ENCODE results near the gene PGS1.

The PGS1 gene

GRCh38 chr17:78355701-78356100 is 22.7 kb upstream of the PGS1 start:
- peaks cover 33% of the 10 kb centered on the region for H3K36me3 Mint-ChIP-seq (ENCODE audit: low read depth)
- H3K27ac Mint-ChIP-seq, result peak overlapping the region; percentile 94
- peak overlapping the region; percentile 88 for H3K4me3 Mint-ChIP-seq
- DNase-seq, result no peak
- H3K4me1 Mint-ChIP-seq, result peaks cover 61% of the 10 kb centered on the region
- no peak for ATAC-seq
- H3K9me3 Mint-ChIP-seq, result no peaks in the 10 kb centered on the region
- H3K27me3 Mint-ChIP-seq, result no peaks in the 10 kb centered on the region

DNA sequence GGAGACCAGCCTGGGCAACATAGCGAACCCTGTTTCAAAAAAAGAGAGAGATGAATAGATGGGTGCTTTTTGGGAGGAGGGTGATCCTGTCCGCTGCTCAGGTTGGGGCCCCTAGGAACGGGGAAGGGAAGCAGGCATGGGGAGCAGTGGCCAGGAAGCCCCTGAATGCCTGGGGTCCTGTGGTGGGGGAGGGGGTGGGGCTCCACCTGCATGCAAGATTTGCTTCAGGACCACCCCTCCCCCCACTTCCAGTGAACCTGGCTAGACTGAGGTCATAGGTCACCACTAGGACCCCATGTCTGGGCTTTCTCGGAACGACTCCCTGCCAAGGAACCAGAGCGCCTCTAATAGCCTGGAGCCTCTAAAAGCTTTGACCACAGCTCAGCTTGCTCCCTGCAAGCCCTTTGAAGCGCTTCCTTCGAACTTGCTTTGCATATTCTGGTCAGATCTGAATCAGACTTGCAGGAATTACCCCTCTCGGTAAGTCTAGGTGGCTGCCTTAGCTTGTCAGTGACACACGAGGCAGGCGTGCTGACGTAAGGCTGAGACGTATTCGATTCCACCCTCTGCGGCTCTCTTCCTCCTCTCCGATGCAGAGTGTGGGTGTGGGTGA is 22.2 kb upstream of the PGS1 start:
- ATAC-seq (peak; percentile 71), DNase-seq (peak; percentile 87)
- Mint-ChIP-seq H3K9me3 (no peaks in the 10 kb centered on the region), H3K4me3 (peak overlapping the region; percentile 88), H3K4me1 (peaks cover 63% of the 10 kb centered on the region), H3K36me3 (ENCODE audit: low read depth) (peaks cover 33% of the 10 kb centered on the region), H3K27ac (peak overlapping the region; percentile 94), H3K27me3 (no peaks in the 10 kb centered on the region)

DNA sequence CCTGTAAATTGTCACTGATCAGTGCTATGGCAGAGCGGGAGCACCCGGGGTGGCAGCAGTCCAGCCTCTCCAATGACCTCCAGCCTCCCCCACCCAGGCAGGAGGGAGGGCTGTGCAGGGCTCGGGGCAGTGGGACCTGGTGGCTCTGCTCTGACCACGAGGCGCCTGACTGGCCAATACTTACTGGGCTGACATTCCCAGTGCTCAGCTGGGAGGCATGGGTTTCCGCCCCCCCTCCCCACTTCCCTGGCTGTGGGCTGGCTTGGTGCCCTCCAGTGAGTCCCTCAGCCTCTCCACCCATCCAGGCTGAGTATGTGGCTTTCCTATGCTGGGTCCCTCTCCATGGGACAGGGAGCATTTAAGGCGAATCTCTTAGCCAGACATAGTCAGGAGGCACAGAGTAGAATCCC is 21.3 kb upstream of the PGS1 start:
- peaks cover 57% of the 10 kb centered on the region for H3K4me1 Mint-ChIP-seq

DNA sequence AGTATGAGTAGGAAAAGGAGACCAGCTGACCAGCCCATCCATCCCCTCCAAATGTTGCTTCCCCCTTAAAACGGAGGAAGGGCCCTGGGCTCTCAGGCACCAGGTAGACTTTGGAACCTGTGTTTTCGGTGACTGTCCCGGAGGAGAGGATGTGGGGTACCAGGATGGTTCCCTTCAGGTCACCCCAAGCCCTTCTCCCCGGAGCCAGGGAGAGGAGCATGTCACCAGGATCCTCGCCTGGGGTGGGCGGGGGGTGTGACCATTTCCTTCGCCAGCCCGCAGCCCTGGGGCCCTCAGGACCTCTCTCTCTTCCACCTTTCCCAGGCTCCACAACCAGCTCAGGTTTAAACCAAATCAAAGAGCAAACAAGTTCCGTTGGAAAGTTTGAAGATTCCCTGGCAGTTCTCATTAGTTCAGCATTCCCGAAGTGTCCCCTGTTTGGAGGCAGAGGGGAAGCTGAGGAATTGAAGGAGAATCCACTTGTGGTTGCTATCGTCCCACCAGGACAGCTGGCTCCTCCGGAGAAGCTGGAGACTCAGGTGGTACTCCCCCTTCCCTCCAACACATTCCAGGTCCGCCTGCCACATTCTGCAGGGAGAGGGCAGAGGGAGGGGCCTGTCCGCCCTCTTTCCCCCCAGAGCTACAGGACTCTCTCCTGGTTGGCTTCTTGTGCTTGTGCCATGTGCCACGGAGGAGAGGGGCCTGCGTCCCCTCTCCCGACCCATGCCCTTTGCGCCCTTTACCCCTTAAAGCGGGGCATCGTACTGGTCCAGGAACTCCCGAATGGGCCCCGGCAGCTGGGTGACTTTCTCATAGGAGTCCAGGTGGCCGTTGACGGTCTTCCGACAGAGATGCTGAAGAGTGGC is 20.5 kb upstream of the PGS1 start:
- DNase-seq (no peak), ATAC-seq (no peak)
- Mint-ChIP-seq H3K4me3 (peak overlapping the region; percentile 88), H3K9me3 (no peaks in the 10 kb centered on the region), H3K27me3 (peaks cover 7% of the 10 kb centered on the region), H3K36me3 (ENCODE audit: low read depth) (peaks cover 33% of the 10 kb centered on the region), H3K4me1 (peaks cover 58% of the 10 kb centered on the region), H3K27ac (peak overlapping the region; percentile 91)

More for the DNA sequence above, 21.3 kb upstream of the PGS1 start:
- H3K36me3 Mint-ChIP-seq (ENCODE audit: low read depth), result peaks cover 33% of the 10 kb centered on the region
- H3K27ac Mint-ChIP-seq, result peak overlapping the region; percentile 91
- H3K9me3 Mint-ChIP-seq, result no peaks in the 10 kb centered on the region
- no peak for ATAC-seq
- peak; percentile 27 for DNase-seq
- peak overlapping the region; percentile 88 for H3K4me3 Mint-ChIP-seq
- no peaks in the 10 kb centered on the region for H3K27me3 Mint-ChIP-seq

DNA sequence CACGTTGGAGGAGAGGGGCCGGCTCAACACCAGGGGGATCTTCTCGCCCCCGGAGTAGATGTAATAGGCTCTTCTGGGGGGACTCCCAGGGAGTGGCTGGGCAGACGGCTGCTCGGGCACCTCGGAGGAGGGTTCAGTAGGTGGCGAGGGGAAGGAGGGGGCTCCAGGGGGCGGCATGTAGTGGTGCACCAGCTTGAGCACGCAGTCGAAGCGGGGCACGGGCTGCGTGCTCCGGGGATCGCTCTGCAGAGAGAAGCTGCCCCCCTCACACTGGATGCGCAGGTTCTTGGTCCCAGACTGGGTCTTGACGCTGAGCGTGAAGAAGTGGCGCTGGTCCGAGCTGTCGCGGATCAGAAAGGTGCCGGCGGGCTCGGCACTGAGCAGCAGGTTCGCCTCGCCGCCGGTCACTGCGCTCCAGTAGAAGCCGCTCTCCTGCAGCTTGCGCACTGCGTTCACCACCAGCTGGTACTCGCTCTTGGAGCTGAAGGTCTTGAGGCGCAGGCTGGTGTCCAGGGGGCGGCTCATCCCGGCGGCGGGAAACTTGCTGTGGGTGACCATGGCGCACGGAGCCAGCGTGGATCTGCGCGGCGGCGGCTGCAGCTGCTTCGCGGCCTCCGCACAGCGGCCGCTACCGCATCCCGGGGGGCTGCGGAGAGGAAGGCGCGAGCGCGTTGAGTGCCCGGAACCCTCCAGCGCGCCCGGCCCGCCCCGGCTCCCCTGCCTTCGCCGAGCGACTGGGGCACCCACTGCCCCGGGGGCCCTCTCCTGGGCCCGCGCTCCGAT is 19.7 kb upstream of the PGS1 start:
- Mint-ChIP-seq H3K36me3 (ENCODE audit: low read depth) (peaks cover 33% of the 10 kb centered on the region), H3K27me3 (peaks cover 11% of the 10 kb centered on the region), H3K4me3 (peak overlapping the region; percentile 88), H3K27ac (peak overlapping the region; percentile 91), H3K4me1 (peaks cover 53% of the 10 kb centered on the region), H3K9me3 (no peaks in the 10 kb centered on the region)
- no peak for ATAC-seq
- peak; percentile 41 for DNase-seq

DNA sequence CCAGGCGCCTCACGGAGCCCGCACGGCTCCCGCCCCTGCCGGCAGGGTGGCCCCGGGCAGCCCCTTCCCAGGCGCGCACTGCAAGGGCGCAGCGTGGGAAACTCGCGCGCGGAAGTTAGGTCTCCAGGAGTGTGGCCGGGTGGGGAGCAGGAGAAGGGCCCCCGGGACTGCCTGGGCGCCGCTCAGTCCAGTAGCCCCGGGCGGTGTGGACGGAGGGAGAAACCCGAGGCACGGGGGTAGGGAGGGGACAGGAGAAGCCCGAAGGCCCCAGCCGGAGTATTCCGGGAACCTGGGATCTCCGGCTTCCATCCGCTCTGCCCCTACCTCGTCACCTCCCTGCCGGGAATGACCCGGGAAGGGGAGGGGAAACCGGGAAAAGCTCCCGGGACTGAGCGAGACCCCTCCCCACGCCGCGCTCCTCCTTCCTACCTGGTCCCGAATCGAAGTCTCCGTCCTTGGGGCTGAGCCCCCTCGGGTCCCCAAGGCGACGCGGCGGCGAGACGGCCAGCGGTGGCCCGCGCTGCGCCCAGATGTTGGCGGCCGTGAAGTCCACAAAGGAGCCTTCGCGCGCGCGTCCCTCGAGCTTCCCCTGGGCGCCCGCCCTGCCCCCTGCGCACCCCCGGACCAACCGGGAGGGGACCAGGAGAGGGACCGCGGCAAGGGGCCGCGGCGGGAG is 19.0 kb upstream of the PGS1 start:
- Mint-ChIP-seq H3K27ac (peak overlapping the region; percentile 80), H3K36me3 (ENCODE audit: low read depth) (peaks cover 28% of the 10 kb centered on the region), H3K4me3 (peak overlapping the region; percentile 88), H3K9me3 (no peaks in the 10 kb centered on the region), H3K4me1 (peaks cover 50% of the 10 kb centered on the region), H3K27me3 (peaks cover 15% of the 10 kb centered on the region)
- peak; percentile 37 for DNase-seq
- no peak for ATAC-seq

GRCh38 chr17:78359997-78360370 is 18.5 kb upstream of the PGS1 start, which contains the start of gene SOCS3:
Gene SOCS3 (minus strand): TSS chr17:78360077. CDS start chr17:78359095, 982 bp downstream.
- DNase-seq (peak; percentile 96), ATAC-seq (peak; percentile 70)
- Mint-ChIP-seq H3K27me3 (peaks cover 18% of the 10 kb centered on the region), H3K4me3 (peak within 1 kb of the TSS; percentile 88), H3K4me1 (peaks cover 51% of the 10 kb centered on the region), H3K27ac (peak within 1 kb of the TSS; percentile 91), H3K9me3 (no peaks in the 10 kb centered on the region), H3K36me3 (ENCODE audit: low read depth) (peaks cover 28% of the 10 kb centered on the region)

GRCh38 chr17:78360371-78361224 is 17.9 kb upstream of the PGS1 start:
- Mint-ChIP-seq H3K9me3 (no peaks in the 10 kb centered on the region), H3K27me3 (peaks cover 18% of the 10 kb centered on the region), H3K36me3 (ENCODE audit: low read depth) (peaks cover 26% of the 10 kb centered on the region), H3K4me1 (peaks cover 49% of the 10 kb centered on the region), H3K27ac (peak overlapping the region; percentile 85), H3K4me3 (peak overlapping the region; percentile 69)
- DNase-seq (peak; percentile 97), ATAC-seq (peak; percentile 34)

GRCh38 chr17:78361225-78361701 is 17.2 kb upstream of the PGS1 start:
- no peak overlapping the region for H3K4me3 Mint-ChIP-seq
- H3K27me3 Mint-ChIP-seq, result peaks cover 21% of the 10 kb centered on the region

DNA sequence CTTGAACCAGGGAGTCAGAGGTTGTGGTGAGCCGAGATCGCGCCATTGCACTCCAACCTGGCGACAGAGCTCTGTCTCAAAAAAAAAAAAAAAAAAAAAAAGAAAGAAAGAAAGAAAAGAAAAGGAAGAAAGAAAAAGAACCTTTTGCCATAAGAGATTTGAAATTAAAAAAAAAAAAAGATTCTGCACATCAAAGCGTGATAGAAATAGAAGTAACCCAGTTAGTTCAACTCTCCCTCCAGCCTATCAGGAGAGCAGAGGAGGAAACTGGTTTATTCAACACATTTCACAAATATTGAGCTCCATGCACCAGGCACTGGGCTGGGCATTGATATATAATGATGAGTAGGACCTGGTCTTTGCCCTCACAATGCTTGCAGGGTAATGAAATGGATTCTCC is 16.2 kb upstream of the PGS1 start:
- no peak for ATAC-seq
- H3K4me1 Mint-ChIP-seq, result peaks cover 35% of the 10 kb centered on the region
- no peak overlapping the region for H3K4me3 Mint-ChIP-seq
- H3K27ac Mint-ChIP-seq, result no peak overlapping the region
- H3K9me3 Mint-ChIP-seq, result no peaks in the 10 kb centered on the region
- H3K27me3 Mint-ChIP-seq, result peaks cover 21% of the 10 kb centered on the region
- peaks cover 16% of the 10 kb centered on the region for H3K36me3 Mint-ChIP-seq (ENCODE audit: low read depth)
- DNase-seq, result no peak

More at GRCh38 chr17:78361225-78361701, 17.2 kb upstream of the PGS1 start:
- Mint-ChIP-seq H3K9me3 (no peaks in the 10 kb centered on the region), H3K27ac (no peak overlapping the region), H3K4me1 (peaks cover 42% of the 10 kb centered on the region), H3K36me3 (ENCODE audit: low read depth) (peaks cover 23% of the 10 kb centered on the region)
- ATAC-seq (no peak), DNase-seq (no peak)

DNA sequence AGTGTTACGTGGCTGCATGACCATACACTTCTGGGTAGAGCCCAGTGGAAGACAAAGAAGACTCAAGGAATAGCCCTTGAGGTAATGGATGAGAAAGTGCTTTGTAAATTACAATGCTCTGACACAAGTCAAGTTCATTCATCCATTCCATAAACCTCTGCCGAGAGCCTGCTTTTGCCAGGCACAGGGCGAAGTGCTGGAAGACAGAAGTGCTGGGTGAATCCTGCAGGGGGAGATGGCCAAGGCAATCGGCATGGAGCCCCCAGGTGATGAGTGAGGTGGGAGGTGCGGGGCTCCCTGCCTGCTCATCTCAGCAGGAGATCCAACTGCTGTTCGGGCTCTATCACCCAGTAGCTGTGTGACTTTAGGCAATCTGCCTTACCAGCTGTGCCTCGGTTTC is 15.8 kb upstream of the PGS1 start:
- Mint-ChIP-seq H3K4me1 (peaks cover 31% of the 10 kb centered on the region), H3K27ac (no peak overlapping the region), H3K9me3 (no peaks in the 10 kb centered on the region), H3K4me3 (no peak overlapping the region), H3K36me3 (ENCODE audit: low read depth) (peaks cover 12% of the 10 kb centered on the region), H3K27me3 (peaks cover 21% of the 10 kb centered on the region)
- ATAC-seq, result no peak
- no peak for DNase-seq

DNA sequence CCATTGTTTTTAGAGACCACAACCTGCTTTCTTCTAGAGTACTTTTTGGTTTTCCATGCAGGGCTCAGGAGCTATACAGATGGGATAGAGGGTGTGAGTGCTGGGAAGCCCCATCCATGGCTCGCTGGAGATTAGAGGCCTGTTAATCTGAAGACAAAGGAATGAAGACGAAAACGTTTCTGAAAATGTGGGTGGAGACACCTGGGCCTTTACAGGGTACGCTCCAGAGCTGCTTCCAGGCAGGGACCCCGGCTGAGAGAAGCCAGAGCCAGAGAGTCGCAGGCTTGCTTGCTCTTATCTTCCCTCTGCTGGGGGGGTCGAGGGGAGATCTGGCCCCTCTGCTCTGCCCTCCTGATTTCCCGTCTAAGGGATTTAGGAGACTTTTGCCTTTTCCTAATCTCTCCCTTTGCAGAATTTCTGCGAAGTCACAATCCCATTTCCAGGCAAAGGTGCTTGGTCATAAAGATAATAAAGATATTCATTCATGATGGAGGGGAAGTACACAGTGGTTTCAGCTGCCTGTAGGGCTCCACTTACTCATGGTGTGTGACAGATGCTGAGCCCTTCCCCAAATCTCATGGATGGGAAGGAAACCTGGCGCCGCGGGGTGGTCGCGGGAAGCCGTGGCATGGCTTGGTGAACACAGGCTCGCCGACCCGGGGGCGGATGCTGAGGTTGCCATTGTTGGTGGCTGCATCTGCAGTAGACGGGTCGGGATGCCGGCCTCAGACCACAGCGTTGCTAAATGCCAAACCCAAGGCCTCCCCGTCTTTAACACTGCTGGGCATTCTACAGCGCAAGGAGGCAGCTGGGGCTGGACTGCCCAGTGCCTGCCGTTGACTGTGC is 13.8 kb upstream of the PGS1 start:
- DNase-seq, result peak; percentile 68
- Mint-ChIP-seq H3K4me1 (peaks cover 24% of the 10 kb centered on the region), H3K27me3 (peaks cover 21% of the 10 kb centered on the region), H3K9me3 (no peaks in the 10 kb centered on the region), H3K27ac (no peak overlapping the region), H3K4me3 (peak overlapping the region; percentile 17), H3K36me3 (ENCODE audit: low read depth) (no peaks in the 10 kb centered on the region)
- peak; percentile 14 for ATAC-seq
